OCI-LY7 (cell line): ENCODE results near the gene DNAH5. TPM values are rescaled to one million over a fixed set of nuclear protein-coding genes. Genes with fewer than 3 reads are reported as not detected.

ENCODE experiments used
- BruUV-seq: library from RNA; stranded (reverse); fragments of 400-500 nt; replicated peaks from 2 replicates; lab custom pipeline; 2021; lab: Mats Ljungman, UMichigan
- CTCF ChIA-PET: fragments of 300-600 bp; sonication (Branson Sonifier 250); formaldehyde crosslinking; loops from one replicate; lab custom pipeline; 2022; ENCODE audit warnings: antibody characterized with exemption; ENCODE audit not compliant: unreplicated experiment; lab: Charles Lee
- POLR2A ChIA-PET: fragments of 300-600 bp; sonication (Branson Sonifier 250); formaldehyde crosslinking; loops from one replicate; lab custom pipeline; 2022; ENCODE audit warnings: antibody characterized with exemption; lab: Charles Lee
- DNase-seq: peaks from one replicate; pipeline ENCODE4 v3.0.0-alpha.2; 2015; ENCODE audit warnings: low spot score
- H2AFZ ChIP-seq: fragments of 200-600 bp; sonication (generic), shearing (Covaris generic); 2 replicates; pipeline ENCODE4 v1.6.1; 2014; ENCODE audit warnings: mild to moderate bottlenecking, antibody characterized with exemption, low read length, moderate library complexity
- H3K27ac ChIP-seq: fragments of 200-600 bp; sonication (generic); 2 replicates; pipeline ENCODE4 v1.5.1; 2014; ENCODE audit warnings: mixed run types, low read depth, mild to moderate bottlenecking, moderate library complexity, low read length, inconsistent platforms; ENCODE audit not compliant: poor library complexity, severe bottlenecking
- H3K36me3 ChIP-seq: fragments of 200-600 bp; sonication (generic); 2 replicates; pipeline ENCODE4 v1.6.1; 2014; ENCODE audit warnings: mild to moderate bottlenecking, antibody characterized with exemption, low read length, moderate library complexity, mixed read lengths; ENCODE audit not compliant: insufficient read depth
- H3K4me1 ChIP-seq: fragments of 200-600 bp; sonication (generic); 2 replicates; pipeline ENCODE4 v1.5.1; 2014; ENCODE audit warnings: mild to moderate bottlenecking, low read length; ENCODE audit not compliant: insufficient read depth, poor library complexity, severe bottlenecking
- H3K4me2 ChIP-seq: fragments of 200-600 bp; sonication (generic); 2 replicates; pipeline ENCODE4 v1.6.1; 2014; ENCODE audit warnings: mild to moderate bottlenecking, low read length
- H3K4me3 ChIP-seq: fragments of 200-600 bp; sonication (generic); 2 replicates; pipeline ENCODE4 v1.5.1; 2014; ENCODE audit warnings: mild to moderate bottlenecking, low read depth, low read length; ENCODE audit not compliant: poor library complexity, severe bottlenecking
- H3K79me2 ChIP-seq: fragments of 200-600 bp; sonication (generic); 2 replicates; pipeline ENCODE4 v1.6.1; 2016; ENCODE audit warnings: low read depth, mild to moderate bottlenecking, low read length, moderate library complexity, mixed read lengths; ENCODE audit not compliant: insufficient read depth
- H3K9me2 ChIP-seq: fragments of 200-600 bp; sonication (generic); 2 replicates; pipeline ENCODE4 v1.6.1; 2016; ENCODE audit warnings: mild to moderate bottlenecking, low read length, mixed read lengths; ENCODE audit not compliant: insufficient read depth
- H3K9me3 ChIP-seq: fragments of 200-600 bp; sonication (generic); 2 replicates; pipeline ENCODE4 v1.6.1; 2014; ENCODE audit warnings: mild to moderate bottlenecking, mixed run types, low read length, mixed read lengths
- H4K20me1 ChIP-seq: fragments of 200-600 bp; sonication (generic); 2 replicates; pipeline ENCODE4 v1.6.1; 2014; ENCODE audit warnings: mild to moderate bottlenecking, antibody characterized with exemption, low read length, moderate library complexity, mixed read lengths; ENCODE audit not compliant: insufficient read depth
- EZH2phosphoT487 ChIP-seq: fragments of 200-600 bp; sonication (generic); IDR thresholded peaks from 2 replicates; pipeline ENCODE4 v1.6.1; 2018; ENCODE audit warnings: low read depth, borderline replicate concordance, mild to moderate bottlenecking, mixed run types, antibody characterized with exemption, low read length, moderate library complexity, mixed read lengths
- intact Hi-C: fragments of 100-400 bp; cut with micrococcal nuclease; formaldehyde crosslinking; loops from one replicate; pipeline ENCODE4 v1.10.0; 2022; ENCODE audit not compliant: unreplicated experiment
- total RNA-seq, 2 experiments: library from RNA; depleted of rRNA in 1 of 2; stranded (reverse); fragments of >200 nt in 1 of 2; shearing (Covaris generic) in 1 of 2; gene quantifications; 2 replicates each; pipeline ENCODE4 v1.2.3, GENCODE V29; 2014 to 2022
- TF ChIP-seq, protein P1 (sequence below): fragments of 200-600 bp; sonication (generic); conservative IDR thresholded peaks from 2 replicates; pipeline ENCODE4 v1.5.1; 2014; ENCODE audit warnings: mild to moderate bottlenecking, antibody characterized with exemption, low read length, moderate library complexity, mixed read lengths

Gene DNAH5
- total RNA-seq, 2 experiments from 2014 or later = 0.06 TPM; not detected in 1

DNA sequence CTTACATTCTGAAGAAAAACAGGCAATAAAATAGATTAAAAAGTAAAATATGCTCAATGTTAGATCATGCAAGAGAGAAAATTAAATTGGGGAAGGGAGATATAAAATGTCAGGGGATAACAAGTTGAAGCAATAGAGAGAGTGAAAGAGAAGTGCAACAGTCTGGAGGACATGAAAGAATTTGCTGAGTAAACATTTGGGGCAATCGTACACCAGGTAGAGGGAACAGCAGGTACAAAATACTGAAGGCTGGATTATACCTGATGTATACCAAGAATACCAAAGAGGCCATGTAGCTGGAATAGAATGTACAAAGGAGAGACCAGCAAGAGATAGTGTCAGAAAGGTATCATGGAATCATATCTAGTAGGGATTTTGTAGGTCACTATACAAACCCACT, 300.8 kb downstream of the DNAH5 start:
- BruUV-seq = no TSS peak
- ChIA-PET CTCF (no interaction called here), POLR2A (interaction anchor here (1.0 kb wide), 1 partner anchor 18 kb away, joined by 3 read pairs; no protein-coding TSS in a partner anchor)
- TF ChIP-seq EZH2phosphoT487 = no peak
- TF ChIP-seq, protein P1, sequence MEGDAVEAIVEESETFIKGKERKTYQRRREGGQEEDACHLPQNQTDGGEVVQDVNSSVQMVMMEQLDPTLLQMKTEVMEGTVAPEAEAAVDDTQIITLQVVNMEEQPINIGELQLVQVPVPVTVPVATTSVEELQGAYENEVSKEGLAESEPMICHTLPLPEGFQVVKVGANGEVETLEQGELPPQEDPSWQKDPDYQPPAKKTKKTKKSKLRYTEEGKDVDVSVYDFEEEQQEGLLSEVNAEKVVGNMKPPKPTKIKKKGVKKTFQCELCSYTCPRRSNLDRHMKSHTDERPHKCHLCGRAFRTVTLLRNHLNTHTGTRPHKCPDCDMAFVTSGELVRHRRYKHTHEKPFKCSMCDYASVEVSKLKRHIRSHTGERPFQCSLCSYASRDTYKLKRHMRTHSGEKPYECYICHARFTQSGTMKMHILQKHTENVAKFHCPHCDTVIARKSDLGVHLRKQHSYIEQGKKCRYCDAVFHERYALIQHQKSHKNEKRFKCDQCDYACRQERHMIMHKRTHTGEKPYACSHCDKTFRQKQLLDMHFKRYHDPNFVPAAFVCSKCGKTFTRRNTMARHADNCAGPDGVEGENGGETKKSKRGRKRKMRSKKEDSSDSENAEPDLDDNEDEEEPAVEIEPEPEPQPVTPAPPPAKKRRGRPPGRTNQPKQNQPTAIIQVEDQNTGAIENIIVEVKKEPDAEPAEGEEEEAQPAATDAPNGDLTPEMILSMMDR = no peak
- intact Hi-C loops = no loop called here
- Histone ChIP-seq H3K4me3 (no peak overlapping the region), H3K36me3 (no peaks in the 10 kb centered on the region), H3K27ac (no peak overlapping the region), H4K20me1 (no peaks in the 10 kb centered on the region), H3K9me3 (no peaks in the 10 kb centered on the region), H3K4me1 (no peaks in the 10 kb centered on the region), H3K9me2 (no peaks in the 10 kb centered on the region), H2AFZ (no peak overlapping the region), H3K4me2 (no peak overlapping the region), H3K79me2 (no peaks in the 10 kb centered on the region)
- no peak for DNase-seq

DNA sequence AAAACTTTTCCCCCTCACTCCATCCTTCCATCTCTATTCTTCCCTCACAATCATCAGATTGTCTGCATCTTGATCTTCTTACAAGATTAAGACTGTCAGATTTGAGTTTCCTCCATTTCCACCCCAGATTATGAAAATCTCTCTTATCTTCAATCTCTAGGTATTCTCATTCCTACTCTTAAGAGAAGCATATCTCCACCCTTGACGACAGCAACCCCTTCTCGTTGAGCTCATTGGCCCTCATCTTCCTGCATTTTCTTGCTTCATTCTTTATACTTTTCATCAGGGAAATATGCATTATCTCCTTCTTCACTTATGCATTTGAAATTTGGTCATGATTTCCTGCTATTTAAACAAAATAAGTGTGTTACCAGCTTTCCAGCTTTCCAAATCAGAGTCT, 301.3 kb downstream of the DNAH5 start:
- BruUV-seq = no TSS peak
- TF ChIP-seq, protein P1 = no peak
- no peak for TF ChIP-seq EZH2phosphoT487

More for the DNA sequence above, 301.3 kb downstream of the DNAH5 start:
- Histone ChIP-seq H2AFZ (no peak overlapping the region), H3K4me1 (no peaks in the 10 kb centered on the region), H4K20me1 (no peaks in the 10 kb centered on the region), H3K9me3 (no peaks in the 10 kb centered on the region), H3K36me3 (no peaks in the 10 kb centered on the region), H3K4me2 (no peak overlapping the region), H3K79me2 (no peaks in the 10 kb centered on the region), H3K9me2 (no peaks in the 10 kb centered on the region), H3K27ac (no peak overlapping the region), H3K4me3 (no peak overlapping the region)
- ChIA-PET CTCF (no interaction called here), POLR2A (no interaction called here)
- no peak for DNase-seq
- intact Hi-C loops = no loop called here

Other genes with a start within 250 kb of the DNAH5 start
- gene TRIO, start 198.7 kb upstream of the DNAH5 start, total RNA-seq (2014; rRNA removed; shearing (Covaris generic)) = 29.3 and 35.8 TPM in 2 replicates
- 55.1 and 69.4 TPM in 2 replicates for gene TRIO, start 198.7 kb upstream of the DNAH5 start, total RNA-seq (2022)